IMR-90 (cell line): ENCODE measurements around the gene IL1R2. TPM values are rescaled to one million over a fixed set of nuclear protein-coding genes. Genes with fewer than 3 reads are reported as not detected.

Experiments used
- ATAC-seq: fragments of 200-7000 bp; cut with Tn5 transposase; 2 replicates; pipeline ENCODE4 v1.9.1; 2020; ENCODE audit warnings: low read depth, mild to moderate bottlenecking, moderate library complexity
- BruUV-seq: library from RNA; stranded (reverse); fragments of 400-500 nt; replicated peaks from 2 replicates; lab custom pipeline; 2021; lab: Mats Ljungman, UMichigan
- CTCF ChIA-PET: fragments of 300-600 bp; formaldehyde crosslinking; extraction: SDS; loops from one replicate; lab custom pipeline; 2021; ENCODE audit warnings: antibody characterized with exemption; lab: Yijun Ruan, JAX
- POLR2A ChIA-PET: fragments of 300-600 bp; sonication (Branson Sonifier 250); formaldehyde crosslinking; loops from one replicate; lab custom pipeline; 2022; ENCODE audit warnings: antibody characterized with exemption; ENCODE audit not compliant: unreplicated experiment; lab: Charles Lee
- DNase-seq: peaks from one replicate; pipeline ENCODE4 v3.0.0; 2013
- H2AFZ ChIP-seq: replicated peaks from 2 replicates; pipeline ENCODE3; 2013; ENCODE audit warnings: low read length, mild to moderate bottlenecking; ENCODE audit not compliant: poor library complexity
- H2AK5ac ChIP-seq: 2 replicates; pipeline ENCODE4 v1.6.1; 2013; ENCODE audit warnings: low read depth, low read length, inconsistent platforms
- H2AK9ac ChIP-seq: replicated peaks from 2 replicates; pipeline ENCODE3; 2013; ENCODE audit warnings: mild to moderate bottlenecking, low read depth, low read length, moderate library complexity; ENCODE audit not compliant: poor library complexity
- H2BK120ac ChIP-seq: 2 replicates; pipeline ENCODE4 v1.6.1; 2013; ENCODE audit warnings: low read depth, low read length, inconsistent platforms
- H2BK15ac ChIP-seq: 3 replicates; pipeline ENCODE4 v1.6.1; 2013; ENCODE audit warnings: low read depth, low read length, inconsistent platforms
- H2BK20ac ChIP-seq: 2 replicates; pipeline ENCODE4 v1.6.1; 2013; ENCODE audit warnings: low read depth, mild to moderate bottlenecking, inconsistent platforms, low read length, moderate library complexity
- H2BK5ac ChIP-seq: 2 replicates; pipeline ENCODE4 v1.6.1; 2013; ENCODE audit warnings: mild to moderate bottlenecking, low read depth, low read length, inconsistent platforms; ENCODE audit not compliant: poor library complexity, severe bottlenecking
- H3K14ac ChIP-seq: replicated peaks from 2 replicates; pipeline ENCODE4 v1.6.1; 2013; ENCODE audit warnings: low read depth, low read length, inconsistent platforms
- H3K18ac ChIP-seq: 2 replicates; pipeline ENCODE4 v1.6.1; 2013; ENCODE audit warnings: low read depth, low read length, control low read depth
- H3K23ac ChIP-seq: 2 replicates; pipeline ENCODE4 v1.6.1; 2013; ENCODE audit warnings: low read depth, low read length, inconsistent platforms
- H3K27ac ChIP-seq: 2 replicates; pipeline ENCODE4 v1.5.1; 2013; ENCODE audit warnings: mild to moderate bottlenecking, control low read depth, low read length; ENCODE audit not compliant: insufficient read depth
- H3K27me3 ChIP-seq: 2 replicates; pipeline ENCODE4 v1.6.1; 2013; ENCODE audit warnings: low read length; ENCODE audit not compliant: control insufficient read depth, insufficient read depth
- H3K36me3 ChIP-seq: 2 replicates; pipeline ENCODE4 v1.6.1; 2013; ENCODE audit warnings: low read length, mixed read lengths; ENCODE audit not compliant: control insufficient read depth, insufficient read depth
- H3K4ac ChIP-seq: 2 replicates; pipeline ENCODE4 v1.6.1; 2013; ENCODE audit warnings: low read depth, low read length, inconsistent platforms
- H3K4me1 ChIP-seq: 2 replicates; pipeline ENCODE4 v1.6.1; 2013; ENCODE audit warnings: low read length, mixed read lengths; ENCODE audit not compliant: control insufficient read depth, insufficient read depth
- H3K4me2 ChIP-seq: 2 replicates; pipeline ENCODE4 v1.6.1; 2013; ENCODE audit warnings: low read depth, mild to moderate bottlenecking, control low read depth, low read length, moderate library complexity
- H3K4me3 ChIP-seq: 2 replicates; pipeline ENCODE4 v1.5.1; 2013; ENCODE audit warnings: low read depth, mild to moderate bottlenecking, control low read depth, low read length, moderate library complexity; ENCODE audit not compliant: insufficient read depth
- H3K56ac ChIP-seq: 2 replicates; pipeline ENCODE4 v1.6.1; 2013; ENCODE audit warnings: low read length, inconsistent platforms; ENCODE audit not compliant: insufficient read depth; ENCODE audit errors: extremely low read depth
- H3K79me1 ChIP-seq, 2 experiments: 2 replicates each; pipeline ENCODE4 v1.6.1; 2013; ENCODE audit warnings: low read length in 2 of 2, inconsistent platforms in 1 of 2, low read depth in 1 of 2
- H3K9ac ChIP-seq: 2 replicates; pipeline ENCODE4 v1.6.1; 2013; ENCODE audit warnings: low read depth, low read length, control low read depth
- H3K9me1 ChIP-seq: 2 replicates; pipeline ENCODE4 v1.6.1; 2013; ENCODE audit warnings: low read length, inconsistent platforms; ENCODE audit not compliant: insufficient read depth
- H3K9me3 ChIP-seq: 2 replicates; pipeline ENCODE4 v1.6.1; 2013; ENCODE audit warnings: low read length; ENCODE audit not compliant: control insufficient read depth, insufficient read depth
- H4K20me1 ChIP-seq: 2 replicates; pipeline ENCODE4 v1.6.1; 2013; ENCODE audit warnings: low read length, inconsistent platforms; ENCODE audit not compliant: insufficient read depth
- H4K5ac ChIP-seq: 2 replicates; pipeline ENCODE4 v1.6.1; 2013; ENCODE audit warnings: mild to moderate bottlenecking, low read depth, low read length, control low read depth
- H4K8ac ChIP-seq, 2 experiments: 2 replicates each; pipeline ENCODE4 v1.6.1; 2013; ENCODE audit warnings: low read depth in 2 of 2, low read length in 2 of 2, control low read depth in 1 of 2, inconsistent platforms in 1 of 2
- H4K91ac ChIP-seq: 2 replicates; pipeline ENCODE4 v1.6.1; 2013; ENCODE audit warnings: low read depth, low read length, inconsistent platforms; ENCODE audit not compliant: insufficient read depth
- RFX5 ChIP-seq: IDR thresholded peaks from 2 replicates; pipeline ENCODE4 v1.8.0; 2012; ENCODE audit warnings: low read depth, mild to moderate bottlenecking, low read length, moderate library complexity
- USF2 ChIP-seq: fragments of 150-350 bp; IDR thresholded peaks from 2 replicates; pipeline ENCODE4 v1.6.1; 2017; ENCODE audit warnings: mild to moderate bottlenecking, antibody characterized with exemption, low read length, low read depth
- WGBS, 2 experiments: methylation state at CpG; one replicate each; pipeline versions ENCODE4 v1.1.5 to v1.1.7; 2013; ENCODE audit warnings: missing lambda C conversion rate in 2 of 2; ENCODE audit not compliant: insufficient read length in 1 of 2; ENCODE audit errors: extremely low coverage in 2 of 2; 5-methylcytosine and 5-hydroxymethylcytosine counted together
- dilution Hi-C: fragments of 300-500 bp; cut with HindIII; formaldehyde crosslinking; loops from one replicate; pipeline ENCODE4 v1.14.3; 2018; ENCODE audit warnings: low sequenced_read_pairs; ENCODE audit not compliant: unreplicated experiment
- in situ Hi-C: fragments of 300-500 bp; cut with MboI; formaldehyde crosslinking; loops from 3 replicates; pipeline ENCODE4 v1.14.3; 2019; ENCODE audit warnings: low sequenced_read_pairs, inconsistent platforms, mixed read lengths
- intact Hi-C: fragments of 100-400 bp; cut with micrococcal nuclease; formaldehyde crosslinking; loops from 2 replicates; pipeline ENCODE4 v1.10.0; 2022
- polyA plus RNA-seq, 3 experiments: library from polyadenylated mRNA; depleted of rRNA; stranded (reverse); fragments of >200 nt; gene quantifications; 2 replicates each; pipeline ENCODE4 v1.2.3, GENCODE V29; 2012; ENCODE audit warnings: low replicate concordance in 1 of 3
- total RNA-seq: library from RNA; depleted of rRNA; stranded (reverse); fragments of >200 nt; gene quantifications from 2 replicates; pipeline ENCODE4 v1.2.3, GENCODE V29; 2012
- TF ChIP-seq, protein P1 (sequence below): fragments of 150-350 bp; IDR thresholded peaks from 2 replicates; pipeline ENCODE4 v1.6.1; 2016; ENCODE audit warnings: low read depth, mild to moderate bottlenecking, low read length, moderate library complexity, borderline replicate concordance

IL1R2 gene
- total and polyA plus RNA-seq, 2 of the 4 experiments (the other 2 are of a cell fraction): not detected

GRCh38 chr2:102053096-102053495 lies 61.3 kb downstream of the IL1R2 start:
- Histone ChIP-seq H3K9me3 (no peaks in the 10 kb centered on the region), H3K18ac (no peak overlapping the region; the same call in 1 of the 2 replicates), H3K27ac (no peak overlapping the region), H3K9me1 (peaks cover 10% of the 10 kb centered on the region), H3K36me3 (no peaks in the 10 kb centered on the region), H3K4me2 (no peak overlapping the region), H2AK9ac (no peak overlapping the region), H3K4me3 (no peak overlapping the region), H3K14ac (no peak overlapping the region), H3K23ac (no peak overlapping the region), H2BK20ac (no peak overlapping the region), H2BK120ac (no peak overlapping the region; the same call in 1 of the 2 replicates), H3K4me1 (peaks cover 20% of the 10 kb centered on the region), H4K91ac (no peak overlapping the region), H3K9ac (no peak overlapping the region), H4K5ac (no peak overlapping the region; the same call in 1 of the 2 replicates), H2AK5ac (peak overlapping the region; percentile 44; the same call in 1 of the 2 replicates), H2BK15ac (peak overlapping the region; percentile 42; the same call in 1 of the 3 replicates), H4K8ac (no peak overlapping the region), H3K79me1 (no peaks in the 10 kb centered on the region; a peak in 1 of 4 replicates), H3K4ac (peak overlapping the region; percentile 5; the same call in 1 of the 2 replicates), H2BK5ac (no peak overlapping the region), H4K20me1 (no peaks in the 10 kb centered on the region), H3K56ac (no peak overlapping the region), H3K27me3 (no peaks in the 10 kb centered on the region), H2AFZ (no peak overlapping the region)
- intact Hi-C loops (no loop called here), dilution Hi-C loops (no loop called here), in situ Hi-C loops (no loop called here)
- whole genome bisulfite sequencing, 2 experiments: no CpG with 5 or more reads among the region's 8 CpGs
- ATAC-seq: no peak
- ChIA-PET POLR2A (no interaction called here), CTCF (no interaction called here)
- no peak for TF ChIP-seq USF2
- no peak for TF ChIP-seq RFX5
- TF ChIP-seq, protein P1, sequence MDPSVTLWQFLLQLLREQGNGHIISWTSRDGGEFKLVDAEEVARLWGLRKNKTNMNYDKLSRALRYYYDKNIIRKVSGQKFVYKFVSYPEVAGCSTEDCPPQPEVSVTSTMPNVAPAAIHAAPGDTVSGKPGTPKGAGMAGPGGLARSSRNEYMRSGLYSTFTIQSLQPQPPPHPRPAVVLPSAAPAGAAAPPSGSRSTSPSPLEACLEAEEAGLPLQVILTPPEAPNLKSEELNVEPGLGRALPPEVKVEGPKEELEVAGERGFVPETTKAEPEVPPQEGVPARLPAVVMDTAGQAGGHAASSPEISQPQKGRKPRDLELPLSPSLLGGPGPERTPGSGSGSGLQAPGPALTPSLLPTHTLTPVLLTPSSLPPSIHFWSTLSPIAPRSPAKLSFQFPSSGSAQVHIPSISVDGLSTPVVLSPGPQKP: no peak
- BruUV-seq: no TSS peak
- no peak for DNase-seq
